CD4-positive, alpha-beta T cell (primary cell): ENCODE results near the gene ZDHHC12. TPM values are rescaled to one million over a fixed set of nuclear protein-coding genes. Genes with fewer than 3 reads are reported as not detected.

ENCODE experiments used
- ATAC-seq: fragments of 200-7000 bp; cut with Tn5 transposase; one replicate; pipeline ENCODE4 v1.10.0; 2022; ENCODE audit warnings: mild to moderate bottlenecking; ENCODE audit not compliant: poor library complexity
- CTCF ChIA-PET: fragments of 350-600 bp; sonication (Branson Sonifier 250); formaldehyde crosslinking; loops from one replicate; lab custom pipeline; 2021; ENCODE audit warnings: antibody characterized with exemption, inconsistent platforms; lab: Charles Lee
- POLR2A ChIA-PET: fragments of 350-600 bp; sonication (Branson Sonifier 250); formaldehyde crosslinking; loops from one replicate; lab custom pipeline; 2021; ENCODE audit warnings: antibody characterized with exemption, inconsistent platforms; lab: Charles Lee
- DNase-seq, 14 experiments: peaks; one replicate each; pipeline ENCODE4 v3.0.0-alpha.2; 2013 to 2020; ENCODE audit warnings: mixed read lengths in 2 of 14
- H3K27ac ChIP-seq, 2 donors: one replicate each; pipeline versions ENCODE4 v1.5.1 to v1.7.0; 2013; ENCODE audit warnings: low read length in 2 of 2, low read depth in 1 of 2, mild to moderate bottlenecking in 1 of 2
- H3K27me3 ChIP-seq, 2 experiments: 1 replicate in 1 of 2; 2 replicates in 1 of 2; pipeline versions ENCODE4 v1.6.1 to v1.7.0; 2013; ENCODE audit warnings: low read length in 2 of 2, control low read depth in 1 of 2, mild to moderate bottlenecking in 1 of 2, moderate library complexity in 1 of 2; ENCODE audit not compliant: insufficient read depth in 2 of 2, control insufficient read depth in 1 of 2
- H3K36me3 ChIP-seq: one replicate; pipeline ENCODE4 v1.6.1; 2013; ENCODE audit warnings: low read length, control low read depth; ENCODE audit not compliant: insufficient read depth
- H3K4me1 ChIP-seq: one replicate; pipeline ENCODE4 v1.6.1; 2013; ENCODE audit warnings: low read length, control low read depth; ENCODE audit not compliant: insufficient read depth
- H3K4me3 ChIP-seq: one replicate; pipeline ENCODE4 v1.5.1; 2013; ENCODE audit warnings: mild to moderate bottlenecking, low read length, moderate library complexity
- H3K9me3 ChIP-seq, 2 experiments: 1 replicate in 1 of 2; 2 replicates in 1 of 2; pipeline versions ENCODE4 v1.6.1 to v1.7.0; 2013; ENCODE audit warnings: low read length in 2 of 2, mild to moderate bottlenecking in 2 of 2, control low read depth in 1 of 2, moderate library complexity in 1 of 2; ENCODE audit not compliant: control insufficient read depth in 1 of 2, insufficient read depth in 1 of 2
- H3K27ac Mint-ChIP-seq: one replicate; pipeline ENCODE4 v1.8.0; 2020; ENCODE audit warnings: mixed read lengths
- H3K27me3 Mint-ChIP-seq: one replicate; pipeline ENCODE4 v1.8.0; 2021; ENCODE audit warnings: mixed read lengths
- H3K36me3 Mint-ChIP-seq: one replicate; pipeline ENCODE4 v1.8.0; 2021; ENCODE audit warnings: low read depth, mixed read lengths
- H3K4me1 Mint-ChIP-seq: one replicate; pipeline ENCODE4 v1.8.0; 2021; ENCODE audit warnings: low read depth, mixed read lengths
- H3K4me3 Mint-ChIP-seq: one replicate; pipeline ENCODE4 v1.8.0; 2020; ENCODE audit warnings: mild to moderate bottlenecking, mixed read lengths
- H3K9me3 Mint-ChIP-seq: one replicate; pipeline ENCODE4 v1.8.0; 2020; ENCODE audit warnings: mixed read lengths
- CTCF ChIP-seq: fragments of 200-600 bp; IDR thresholded peaks from one replicate; pipeline ENCODE4 v1.8.0; 2022; ENCODE audit warnings: antibody characterized with exemption, mild to moderate bottlenecking
- intact Hi-C, 2 experiments: fragments of 100-400 bp; cut with DNase I in 1 of 2; cut with micrococcal nuclease in 1 of 2; formaldehyde crosslinking; loops; one replicate each; pipeline versions ENCODE4 v1.15.1 to v1.9.0; 2023 to 2025; cut with DNase I, micrococcal nuclease
- total RNA-seq, 174 experiments: library from RNA in 2 of 174; stranded (reverse) in 2 of 174; gene quantifications; one replicate each; pipeline ENCODE4 v1.2.3 and lab custom pipeline; 2021 to 2026

Gene ZDHHC12
- total RNA-seq, 2 experiments from 2014 or later, result 22.0 to 23.7 TPM

GRCh38 chr9:128723352-128723865 lies 518 bp downstream of the ZDHHC12 start:
- Mint-ChIP-seq H3K36me3 (peaks cover 14% of the 10 kb centered on the region), H3K27me3 (no peaks in the 10 kb centered on the region), H3K9me3 (no peaks in the 10 kb centered on the region), H3K4me1 (peaks cover 33% of the 10 kb centered on the region), H3K27ac (peak overlapping the region; percentile 86), H3K4me3 (peak overlapping the region; percentile 95)
- POLR2A ChIA-PET, result interaction anchor here (0.9 to 3.5 kb wide), 13 partner anchors 21 to 352 kb away, joined by 3 to 33 read pairs (median 5); partner anchors contain the start of genes ENDOG, GLE1, PKN3 and SET
- Histone ChIP-seq H3K4me1 (peaks cover 53% of the 10 kb centered on the region), H3K27me3 (no peaks in the 10 kb centered on the region), H3K9me3 (no peaks in the 10 kb centered on the region), H3K27ac (peak overlapping the region; percentile 70 to 72), H3K4me3 (peak overlapping the region; percentile 90), H3K36me3 (peaks cover 13% of the 10 kb centered on the region)
- CTCF ChIA-PET, result interaction anchor here (1.9 kb wide), 1 partner anchor 21 kb away, joined by 5 read pairs; the partner anchor contains the start of gene PKN3
- ATAC-seq, result no peak
- no peak for TF ChIP-seq CTCF
- intact Hi-C loops, result loop anchor here in 1 of 2 experiments (5.0 to 10.0 kb wide), 2 partner anchors 36 to 51 kb away; partner anchors contain the start of genes SET and ZER1
- DNase-seq, result peak in 1 of 14 experiments; percentile 54

GRCh38 chr9:128722380-128723351 lies 1.3 kb downstream of the ZDHHC12 start:
- H3K27ac ChIP-seq, result peak overlapping the region in 1 of 2 donors; percentile 8
- peak in 1 of 14 experiments; percentile 41 for DNase-seq
- CTCF ChIA-PET, result interaction anchor here (1.0 to 1.9 kb wide), 1 partner anchor 21 kb away, joined by 3 to 5 read pairs; the partner anchor contains the start of gene PKN3
- Mint-ChIP-seq H3K4me3 (peak overlapping the region; percentile 95), H3K9me3 (no peaks in the 10 kb centered on the region), H3K36me3 (peaks cover 14% of the 10 kb centered on the region), H3K27ac (peak overlapping the region; percentile 84), H3K27me3 (no peaks in the 10 kb centered on the region), H3K4me1 (peaks cover 33% of the 10 kb centered on the region)
- intact Hi-C loops, result loop anchor here in 1 of 2 experiments (5.0 to 10.0 kb wide), 2 partner anchors 35 to 52 kb away; partner anchors contain the start of genes SET and ZER1
- H3K27me3 ChIP-seq, result no peaks in the 10 kb centered on the region
- POLR2A ChIA-PET, result interaction anchor here (2.1 to 3.5 kb wide), 4 partner anchors 33 to 170 kb away, joined by 18 to 33 read pairs (median 25); partner anchors contain the start of genes ENDOG, SET, SPTAN1 and ZER1
- H3K4me1 ChIP-seq, result peaks cover 46% of the 10 kb centered on the region
- no peak overlapping the region for H3K4me3 ChIP-seq
- no peak for TF ChIP-seq CTCF
- ATAC-seq, result no peak
- no peaks in the 10 kb centered on the region for H3K9me3 ChIP-seq
- peaks cover 13% of the 10 kb centered on the region for H3K36me3 ChIP-seq

- Mint-ChIP-seq H3K4me1 (peaks cover 33% of the 10 kb centered on the region), H3K27me3 (no peaks in the 10 kb centered on the region), H3K36me3 (peaks cover 14% of the 10 kb centered on the region), H3K4me3 (peak overlapping the region; percentile 25), H3K27ac (peak overlapping the region; percentile 84), H3K9me3 (no peaks in the 10 kb centered on the region)
- H3K9me3 ChIP-seq, result no peaks in the 10 kb centered on the region
- intact Hi-C loops, result loop anchor here in 1 of 2 experiments (5.0 to 10.0 kb wide), 2 partner anchors 34 to 53 kb away; partner anchors contain the start of genes SET and ZER1
- no peak overlapping the region for H3K27ac ChIP-seq
- DNase-seq (peak in 1 of 14 experiments; percentile 17), ATAC-seq (no peak)
- H3K4me3 ChIP-seq, result no peak overlapping the region
- peaks cover 35% of the 10 kb centered on the region for H3K4me1 ChIP-seq
- no peaks in the 10 kb centered on the region for H3K27me3 ChIP-seq
- TF ChIP-seq CTCF, result no peak
- H3K36me3 ChIP-seq, result peaks cover 13% of the 10 kb centered on the region
- POLR2A ChIA-PET, result no interaction called here
- CTCF ChIA-PET, result interaction anchor here (1.0 kb wide), 1 partner anchor 19 kb away, joined by 3 read pairs; the partner anchor contains the start of gene PKN3
Measured at GRCh38 chr9:128721487-128722010, 2.4 kb downstream of the ZDHHC12 start.
